Fibroblast of skin of abdomen (primary cell): ENCODE data around the gene METAP1.
"Not testable (repeated sequence)": the region's sequence is repeated elsewhere in the genome, so short reads cannot be mapped to it uniquely, and the experiment has no call there.

Source experiments
- DNase-seq: peaks from one replicate; pipeline ENCODE4 v3.0.0-alpha.2; 2013

Gene METAP1

DNA sequence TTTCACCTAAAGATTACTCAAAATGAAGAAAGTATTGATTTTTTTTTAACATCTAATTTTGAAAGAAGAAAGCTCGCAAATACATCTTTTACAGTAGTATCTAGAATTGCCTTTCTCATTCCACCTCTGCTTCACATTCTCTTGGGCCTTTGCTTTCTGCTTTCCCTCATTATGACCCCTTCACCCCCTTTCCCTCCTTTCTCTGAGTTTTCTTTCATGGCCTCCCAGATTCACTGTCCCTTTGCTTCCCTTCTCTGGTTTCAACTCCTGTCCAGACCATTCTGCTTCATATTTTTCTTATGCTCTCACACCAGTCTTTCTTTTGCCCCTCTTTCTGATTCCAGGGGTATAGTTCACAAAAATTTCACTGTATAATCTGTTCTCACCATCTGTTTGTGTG lies 64.0 kb downstream of the METAP1 start:
- no peak for DNase-seq

DNA sequence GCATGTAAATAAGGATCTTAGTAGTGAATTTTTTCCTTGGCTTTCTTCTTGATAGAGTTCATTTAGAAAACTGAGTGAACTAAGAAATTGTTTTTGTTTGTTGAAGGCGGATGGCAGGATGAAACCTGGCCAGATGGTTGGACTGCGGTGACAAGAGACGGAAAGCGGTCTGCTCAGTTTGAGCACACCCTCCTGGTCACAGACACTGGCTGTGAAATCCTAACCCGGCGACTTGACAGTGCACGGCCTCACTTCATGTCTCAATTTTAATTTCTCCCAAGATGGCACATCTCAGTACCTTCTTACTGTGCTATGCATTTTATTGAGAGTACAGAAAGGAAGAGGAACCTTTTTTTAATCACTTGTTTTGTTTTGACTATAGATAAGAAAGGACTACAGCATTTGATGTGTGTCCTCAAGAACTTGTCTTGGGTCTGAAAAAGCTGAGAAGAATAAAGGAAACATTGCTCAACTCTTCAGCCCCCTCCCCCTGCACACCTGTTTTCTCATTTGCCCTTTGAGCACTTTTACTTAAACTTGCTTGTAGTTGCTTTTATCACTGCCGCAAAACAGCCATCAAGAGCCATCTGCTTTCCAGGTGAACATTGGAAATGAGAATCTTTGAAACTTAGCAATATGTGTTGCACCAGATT lies 65.7 kb downstream of the METAP1 start:
- no peak for DNase-seq

DNA sequence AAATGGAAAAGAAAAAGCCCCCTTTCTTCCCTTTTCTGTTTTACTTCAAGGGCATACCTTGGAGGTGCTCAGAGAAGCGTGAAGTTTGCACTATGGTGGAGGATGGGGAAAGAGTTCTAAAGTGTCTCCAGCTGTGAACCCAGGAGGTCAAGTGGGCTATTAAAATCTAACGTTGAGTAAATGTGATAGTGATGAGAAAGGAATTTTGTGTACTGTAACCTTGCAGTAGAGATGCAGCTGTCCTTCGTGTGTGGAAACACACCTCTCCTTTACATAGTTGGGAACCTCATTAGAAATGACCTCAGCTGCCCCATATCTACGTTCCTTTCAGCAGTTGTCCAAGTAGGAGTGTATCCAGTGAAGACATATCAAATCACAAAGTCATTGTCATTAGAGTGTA lies 66.6 kb downstream of the METAP1 start:
- no peak for DNase-seq

DNA sequence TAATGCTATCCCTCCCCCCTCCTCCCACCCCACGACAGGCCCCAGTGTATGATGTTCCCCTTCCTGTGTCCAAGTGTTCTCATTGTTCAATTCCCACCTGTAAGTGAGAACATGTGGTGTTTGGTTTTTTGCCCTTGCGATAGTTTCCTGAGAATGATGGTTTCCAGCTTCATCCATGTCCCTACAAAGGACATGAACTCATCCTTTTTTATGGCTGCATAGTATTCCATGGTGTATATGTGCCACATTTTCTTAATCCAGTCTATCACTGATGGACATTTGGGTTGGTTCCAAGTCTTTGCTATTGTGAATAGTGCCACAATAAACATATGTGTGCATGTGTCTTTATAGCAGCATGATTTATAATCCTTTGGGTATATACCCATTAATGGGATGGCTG lies 70.0 kb downstream of the METAP1 start:
- not testable (repeated sequence) for DNase-seq

DNA sequence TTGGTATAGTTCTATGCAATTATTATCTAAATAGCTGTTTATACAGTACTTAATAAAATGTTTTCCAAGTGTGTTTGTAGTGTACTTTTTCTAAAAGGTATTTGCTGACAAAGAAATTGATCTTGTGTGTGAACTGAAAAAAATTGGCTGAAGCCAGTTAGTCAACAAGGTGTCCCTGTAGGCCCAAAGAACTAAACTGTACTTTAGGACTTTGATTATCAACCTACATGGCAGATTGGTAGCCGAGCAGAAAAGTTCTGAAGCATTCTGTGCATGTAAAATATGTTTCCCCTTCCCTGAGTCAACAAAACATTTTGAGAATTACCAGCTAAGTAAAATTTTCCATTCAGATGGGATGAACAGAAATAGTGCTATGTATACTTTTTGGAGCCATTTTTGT lies 72.1 kb downstream of the METAP1 start:
- no peak for DNase-seq

DNA sequence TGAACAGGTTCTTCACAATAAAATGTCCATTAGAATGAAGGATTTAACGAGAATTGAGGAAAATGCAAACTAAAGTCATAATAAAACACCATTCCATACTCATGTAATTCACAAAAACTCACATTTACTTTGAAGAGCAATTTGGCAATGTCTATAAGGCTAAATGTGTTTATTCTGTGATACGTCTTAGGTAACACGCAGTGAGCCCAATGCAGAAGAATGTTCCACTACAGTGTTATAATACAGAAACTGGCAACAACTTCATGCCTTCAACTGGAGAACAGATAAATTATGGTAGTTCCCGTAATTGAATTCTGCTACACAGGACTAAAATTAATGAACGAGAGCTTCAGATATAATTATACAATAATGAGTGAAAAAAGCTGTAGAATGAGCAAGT lies 75.6 kb downstream of the METAP1 start:
- DNase-seq: no peak

DNA sequence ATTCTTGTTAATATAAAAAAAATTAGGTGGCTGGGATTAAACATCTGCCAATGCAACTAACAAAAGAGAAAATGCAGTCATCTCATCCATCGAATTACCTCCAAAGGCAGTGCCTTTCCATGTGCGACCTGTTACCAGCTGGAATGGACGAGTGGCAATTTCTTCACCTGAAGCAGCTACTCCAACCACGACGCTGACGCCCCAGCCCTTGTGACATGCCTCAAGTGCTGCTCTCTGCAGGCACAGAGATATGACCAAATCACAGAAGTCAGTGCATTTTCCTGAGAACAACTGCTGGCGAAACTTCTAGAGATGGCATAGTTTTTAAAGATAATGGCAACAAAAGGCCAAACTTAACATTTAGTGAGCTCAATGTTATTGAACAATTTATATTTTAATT lies 79.3 kb downstream of the METAP1 start:
- no peak for DNase-seq

DNA sequence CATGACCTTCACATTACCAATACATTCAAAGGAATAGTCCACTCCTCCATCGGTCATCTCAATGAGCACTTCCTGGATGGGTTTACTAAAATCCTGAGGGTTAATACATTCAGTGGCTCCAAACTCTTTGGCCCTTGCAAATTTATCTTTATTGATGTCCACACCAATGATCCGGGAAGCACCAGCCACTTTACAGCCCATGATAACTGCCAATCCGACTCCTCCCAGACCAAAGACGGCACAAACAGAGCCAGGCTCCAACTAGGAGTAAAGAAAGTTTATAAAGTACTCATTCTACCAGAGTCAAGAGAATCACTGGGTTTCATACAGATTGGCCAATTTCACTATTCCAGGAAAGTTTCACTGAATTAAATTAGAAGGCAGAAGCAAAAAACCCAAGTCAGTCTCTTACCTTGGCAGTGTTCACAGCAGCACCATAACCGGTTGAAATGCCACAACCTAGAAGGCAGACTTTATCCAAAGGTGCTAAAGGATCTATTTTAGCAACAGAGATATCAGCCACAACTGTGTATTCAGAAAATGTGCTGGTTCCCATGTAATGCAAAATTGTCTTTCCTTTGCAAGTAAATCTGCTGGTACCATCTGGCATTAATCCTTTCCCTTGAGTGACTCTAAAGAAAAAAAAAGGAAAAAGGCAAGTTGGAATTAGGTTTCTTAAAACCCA lies 80.9 kb downstream of the METAP1 start:
- DNase-seq: no peak

DNA sequence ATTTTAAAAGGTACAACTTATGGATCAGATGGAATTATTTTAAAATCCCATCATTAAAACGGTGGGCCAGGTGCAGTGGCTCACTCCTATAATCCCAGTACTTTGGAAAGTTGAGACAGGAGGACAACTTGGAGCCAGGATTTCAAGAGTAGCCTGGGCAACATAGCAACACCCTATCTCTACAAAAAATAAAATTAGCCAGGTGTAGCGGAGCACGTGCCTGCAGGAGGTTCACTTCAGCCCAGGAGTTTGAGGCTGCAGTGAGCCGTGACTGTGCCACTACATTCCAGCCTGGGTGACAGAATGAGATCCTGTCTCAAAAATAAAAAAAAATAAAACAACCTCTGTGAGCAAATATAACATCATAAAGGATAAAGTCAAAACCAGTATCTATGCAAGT lies 81.7 kb downstream of the METAP1 start:
- DNase-seq: no peak

DNA sequence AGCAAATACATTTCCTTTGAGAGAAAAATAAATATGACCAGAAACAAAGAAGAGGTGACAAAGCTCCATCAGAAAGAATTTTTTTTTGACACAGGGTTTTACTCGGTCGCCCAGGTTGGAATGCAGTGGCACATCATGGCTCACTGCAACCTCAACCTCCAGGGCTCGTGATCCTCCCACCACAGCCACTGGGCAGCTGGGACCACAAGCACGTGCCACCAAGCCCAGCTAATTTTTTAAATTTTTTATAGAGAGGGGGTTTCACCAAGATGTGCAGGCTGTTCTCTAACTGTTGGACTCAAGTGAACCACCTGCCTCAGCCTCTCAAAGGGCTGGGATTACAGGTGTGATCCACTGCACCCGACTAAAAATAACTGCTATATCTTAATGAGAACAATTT lies 82.8 kb downstream of the METAP1 start:
- no peak for DNase-seq

DNA sequence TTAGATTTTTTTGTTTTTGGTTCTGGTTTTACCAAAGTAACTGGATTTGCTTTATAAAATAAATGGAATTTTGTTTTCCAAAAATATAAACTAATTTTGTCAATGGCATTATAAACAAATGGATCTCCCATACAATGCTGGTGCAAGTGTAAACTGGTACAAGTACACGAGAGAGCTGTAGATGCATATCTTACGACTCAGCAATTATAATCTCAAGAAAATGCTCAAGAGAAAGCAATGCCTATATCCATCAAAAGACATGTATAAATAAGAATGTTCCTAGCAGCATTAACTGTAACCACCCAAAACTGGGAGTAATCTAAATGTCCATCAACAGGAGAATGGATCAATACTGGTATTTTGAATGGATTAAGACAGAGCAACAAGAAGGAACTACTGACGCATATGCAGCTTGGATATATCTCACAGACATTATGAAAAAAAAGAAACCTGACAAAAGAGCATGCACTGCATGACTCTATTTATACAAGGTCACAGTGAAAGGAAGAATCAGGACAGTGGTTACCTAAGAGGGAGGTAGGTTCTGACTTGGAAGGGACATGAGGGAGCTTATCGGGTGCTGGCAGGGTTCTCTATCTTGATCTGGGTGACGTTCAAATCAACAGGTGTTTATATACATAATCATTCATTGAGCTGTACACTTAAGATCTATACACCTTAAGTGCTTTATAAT lies 83.6 kb downstream of the METAP1 start:
- no peak for DNase-seq

DNA sequence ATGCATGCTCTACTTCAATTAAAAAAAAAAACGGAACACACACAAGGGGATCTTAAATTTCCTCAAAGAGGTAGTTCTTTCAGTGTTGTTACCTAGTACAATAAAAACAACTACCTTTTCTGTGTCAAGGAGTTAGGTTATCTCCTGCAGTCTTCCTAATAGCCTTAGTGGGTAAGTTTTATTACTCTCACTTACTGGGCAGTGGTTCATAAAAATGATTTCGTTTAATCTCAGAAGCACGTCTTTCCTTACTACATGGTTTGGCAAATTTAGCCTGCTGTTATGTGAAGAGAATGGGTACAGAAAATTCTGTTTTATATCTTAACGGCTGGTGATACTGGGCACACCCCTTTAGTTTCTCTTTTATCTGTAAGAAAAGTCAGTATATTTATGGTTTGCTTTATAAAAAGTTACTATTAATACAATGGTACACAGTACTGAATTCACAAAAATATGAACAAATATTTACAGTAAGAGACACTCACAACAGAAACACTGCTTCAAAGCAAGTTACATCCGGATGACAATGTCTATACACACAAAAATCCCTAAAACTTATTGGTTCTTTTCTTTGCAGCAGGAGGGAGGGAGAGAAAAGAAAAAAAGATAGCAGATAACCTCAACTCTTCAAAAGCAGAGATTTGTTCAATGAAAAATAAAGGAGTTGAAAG lies 84.2 kb downstream of the METAP1 start:
- DNase-seq: no peak

DNA sequence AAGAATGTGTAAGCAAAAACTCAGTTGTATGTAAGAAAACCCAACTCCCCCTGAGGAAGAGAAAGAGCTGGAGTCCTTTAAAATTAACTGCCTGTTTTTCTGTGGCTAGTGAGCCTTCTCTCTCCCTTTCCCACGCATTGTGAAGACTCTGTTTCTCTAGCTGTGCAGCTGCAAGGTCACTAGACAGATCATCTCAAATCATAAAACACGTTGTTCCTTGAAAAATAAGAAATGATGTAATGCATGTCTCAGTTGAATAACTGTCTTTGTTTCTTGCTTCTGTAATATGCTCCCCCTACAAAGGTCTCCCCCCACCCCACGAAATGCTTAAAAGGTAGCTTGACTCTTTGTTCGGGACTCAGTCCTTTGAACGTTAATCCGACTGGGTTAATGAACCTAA lies 85.3 kb downstream of the METAP1 start:
- DNase-seq: not testable (repeated sequence)

DNA sequence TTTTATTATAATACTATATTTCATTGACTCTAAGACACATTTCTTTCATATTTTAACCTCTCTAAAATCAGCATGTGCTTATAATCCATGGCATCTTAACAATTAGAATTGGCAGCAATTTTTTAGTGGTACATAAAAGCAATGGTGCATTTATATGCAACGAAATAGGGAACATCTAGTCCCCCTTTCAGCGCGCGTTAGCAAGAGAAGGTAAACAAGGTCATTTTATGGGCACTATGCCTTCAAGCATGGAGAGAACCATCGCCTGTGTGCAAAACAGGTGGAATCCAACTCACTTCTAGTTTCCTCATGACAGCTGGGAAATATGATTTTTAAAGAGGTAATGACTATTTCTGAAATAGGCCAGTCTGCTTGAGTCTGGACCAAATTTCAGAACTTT lies 86.7 kb downstream of the METAP1 start:
- DNase-seq: no peak

DNA sequence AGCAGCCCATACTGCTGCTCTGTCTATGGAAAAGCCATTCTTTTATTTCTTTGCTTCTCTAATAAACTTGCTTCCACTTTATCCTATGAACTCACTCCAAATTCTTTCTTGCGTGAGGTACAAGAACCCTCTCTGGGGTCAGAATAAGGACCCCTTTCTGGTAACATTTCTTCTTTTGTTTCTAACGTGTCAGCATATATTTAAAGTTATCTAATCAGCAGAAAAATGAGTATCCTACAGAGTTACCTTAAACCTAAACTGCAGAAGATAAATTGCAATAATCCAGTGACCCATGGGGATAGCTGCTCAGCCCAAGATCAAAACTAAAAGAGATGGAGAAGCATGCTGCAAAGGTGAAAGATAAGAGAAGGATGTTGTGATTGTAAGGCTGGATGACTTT lies 89.1 kb downstream of the METAP1 start:
- no peak for DNase-seq

DNA sequence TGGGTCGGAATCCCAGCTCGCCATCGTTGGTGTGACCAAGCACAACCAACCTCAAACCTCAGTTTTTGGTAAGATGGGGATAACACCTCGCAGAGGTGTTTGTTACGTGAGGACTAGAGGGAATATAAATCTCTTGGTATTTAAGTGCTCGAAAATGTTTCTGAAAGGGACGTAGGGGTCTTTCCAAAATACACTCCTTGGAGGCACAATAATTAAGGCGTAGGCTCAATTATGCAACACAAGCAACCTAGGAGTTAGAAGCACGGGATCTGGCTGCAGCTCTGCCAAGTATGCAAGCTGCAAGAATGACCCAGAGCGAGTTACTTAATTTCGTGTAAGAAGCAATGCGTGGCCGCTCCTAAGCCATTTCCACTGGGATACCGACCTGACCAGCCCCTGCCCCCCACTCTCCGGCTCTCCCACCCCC lies 92.5 kb downstream of the METAP1 start:
- DNase-seq: peak; percentile 68

DNA sequence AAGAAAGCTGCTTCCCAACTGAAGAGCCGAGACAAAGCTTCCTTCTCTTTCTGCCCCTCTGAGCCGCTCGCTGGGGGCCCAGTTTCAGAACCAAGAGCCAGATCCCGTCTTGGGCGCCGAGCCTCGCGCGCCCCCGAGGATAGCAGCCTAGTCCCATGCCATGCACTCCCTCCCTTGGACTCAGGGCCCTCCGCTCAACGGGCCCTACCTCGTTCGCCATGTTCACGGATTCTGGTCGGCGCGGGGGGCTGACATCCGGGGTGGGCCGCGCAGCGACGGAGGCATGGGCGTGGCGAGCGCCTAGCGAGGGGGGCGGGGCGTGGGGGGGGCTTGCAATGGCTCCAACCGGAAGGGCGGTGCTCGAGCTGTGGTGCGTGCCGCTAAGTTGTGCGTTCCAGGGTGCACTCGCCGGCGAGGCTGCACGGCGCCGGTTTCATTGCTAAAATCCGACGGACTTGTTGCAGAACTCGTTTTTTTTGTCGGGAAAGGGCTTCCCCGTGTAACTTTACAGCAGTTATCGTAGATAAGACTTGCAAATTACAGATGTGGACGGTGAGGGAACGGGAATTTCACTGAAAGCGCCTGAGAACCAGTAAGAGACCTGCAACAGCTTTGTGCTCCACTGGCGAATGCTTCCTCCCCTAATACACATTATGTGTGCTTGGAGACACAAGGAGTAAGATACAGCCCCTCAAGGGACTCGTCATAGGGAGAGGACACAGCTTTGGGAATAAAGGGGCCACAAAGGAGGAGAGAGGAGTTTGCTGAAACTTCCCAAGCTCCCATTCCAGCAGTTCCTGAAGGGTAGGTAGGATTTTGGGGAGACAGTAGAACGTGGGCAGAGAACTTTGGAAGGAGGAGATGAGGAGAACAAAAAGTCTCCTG lies 93.2 kb downstream of the METAP1 start, which contains the start of gene ADH5:
Gene ADH5, minus strand, starts transcription at position 308 of the 885 bp plus-strand sequence. Its CDS starts 88 bp downstream, at position 220.
- DNase-seq: peak; percentile 89

DNA sequence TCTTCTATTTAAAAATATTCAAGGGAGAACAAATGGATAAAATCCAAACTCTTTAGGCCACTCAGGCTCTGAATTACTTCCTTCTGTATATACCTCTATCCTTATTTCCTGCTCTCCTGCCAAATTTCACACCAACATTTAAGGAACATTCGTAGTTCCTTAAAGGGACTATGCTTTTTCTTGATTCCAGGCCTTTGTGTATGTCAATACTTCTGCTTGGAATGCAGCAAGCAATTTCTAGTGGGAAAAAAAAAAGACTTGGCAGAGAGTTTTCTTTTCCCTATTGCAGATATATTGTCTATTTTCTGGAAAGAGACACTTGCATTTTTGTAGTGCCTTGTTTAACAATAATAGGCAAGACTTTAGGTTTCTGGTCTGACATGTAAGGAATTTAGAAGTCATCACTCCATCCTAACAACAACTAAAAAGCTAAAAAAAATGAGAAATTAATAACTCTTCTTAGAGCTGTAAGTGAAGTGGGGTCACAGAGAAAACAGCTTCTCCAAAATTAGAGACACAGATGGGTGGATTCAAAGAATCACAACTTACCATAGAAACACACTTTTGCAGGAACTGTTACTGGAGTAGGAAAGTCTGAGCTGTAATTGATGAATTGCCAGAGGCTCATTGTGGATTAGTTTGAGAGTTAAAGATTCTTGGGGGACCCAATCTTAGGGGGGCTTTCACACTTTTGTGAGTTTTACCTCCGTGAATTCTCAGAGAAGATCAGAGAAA lies 95.1 kb downstream of the METAP1 start:
- DNase-seq: peak; percentile 62

DNA sequence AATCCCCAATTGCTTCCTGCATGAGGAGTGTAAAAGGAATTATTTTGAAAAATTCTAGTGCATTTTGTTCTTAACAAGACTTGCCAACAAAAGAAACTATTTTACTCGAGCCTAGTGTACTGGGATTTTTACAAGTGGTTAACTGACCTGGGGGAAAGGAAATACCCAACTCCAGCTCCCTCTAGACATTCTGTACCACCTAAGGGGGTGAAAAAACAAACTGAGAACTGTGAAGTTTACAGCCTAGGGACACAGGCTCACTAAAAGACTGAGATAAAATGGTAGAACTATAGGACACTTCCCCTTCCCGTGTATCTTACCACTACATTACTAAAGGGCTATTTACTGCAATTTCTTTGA lies 95.7 kb downstream of the METAP1 start:
- no peak for DNase-seq

DNA sequence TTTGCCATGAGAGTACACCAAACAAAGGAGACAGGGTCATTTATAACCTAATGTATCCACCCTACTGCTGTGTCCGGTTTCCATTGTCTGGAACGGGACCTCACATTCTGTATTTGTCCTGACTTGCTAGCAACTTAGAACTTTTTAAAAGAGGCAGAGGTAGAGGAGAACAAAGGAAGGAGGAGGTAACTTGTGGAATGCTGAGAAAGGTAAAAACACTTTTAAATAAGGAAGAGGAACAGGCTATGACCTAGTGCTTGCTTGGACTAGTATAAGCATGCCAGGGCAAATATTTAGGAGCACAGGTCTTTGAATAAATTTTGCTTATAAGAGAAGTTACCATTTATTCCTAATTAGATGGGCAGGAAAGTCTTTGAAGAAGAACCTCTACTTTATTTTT lies 96.3 kb downstream of the METAP1 start:
- DNase-seq: not testable (repeated sequence)

DNA sequence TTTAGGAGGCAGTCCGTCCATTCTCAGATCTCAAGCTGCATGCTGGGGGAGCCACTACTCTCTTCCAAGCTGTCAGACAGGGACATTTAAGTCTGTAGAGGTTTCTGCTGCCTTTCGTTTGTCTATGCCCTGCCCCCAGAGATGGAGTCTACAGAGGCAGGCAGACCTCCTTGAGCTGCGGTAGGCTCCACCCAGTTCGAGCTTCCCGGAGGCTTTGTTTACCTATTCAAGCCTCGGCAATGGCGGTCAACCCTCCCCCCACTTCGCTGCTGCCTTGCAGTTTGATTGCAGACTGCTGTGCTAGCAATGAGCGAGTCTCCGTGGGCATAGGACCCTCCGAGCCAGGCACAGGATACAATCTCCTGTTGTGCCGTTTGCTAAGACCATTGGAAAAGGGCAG lies 103.8 kb downstream of the METAP1 start:
- DNase-seq: no peak

DNA sequence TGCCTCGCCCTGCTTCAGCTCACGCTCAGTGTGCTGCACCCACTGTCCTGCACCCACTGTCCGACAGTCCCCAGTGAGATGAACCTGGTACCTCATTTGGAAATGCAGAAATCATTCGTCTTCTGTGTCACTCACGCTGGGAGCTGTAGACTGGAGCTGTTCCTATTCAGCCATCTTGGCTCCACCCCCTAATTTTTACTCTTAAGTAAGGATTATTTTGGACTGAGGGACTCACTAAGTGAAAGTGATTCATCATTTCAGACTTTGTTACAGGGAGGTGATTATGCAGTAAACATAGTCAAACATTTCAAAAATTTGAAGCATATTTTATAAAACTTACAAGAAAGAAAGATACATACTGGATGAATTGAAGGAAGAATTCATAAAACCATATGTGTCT lies 104.3 kb downstream of the METAP1 start:
- peak; percentile 44 for DNase-seq
